Activated naive CD4-positive, alpha-beta T cell treated with anti-CD3 and anti-CD28 coated beads, Interleukin-2, amount 10 ng/mL, durations not matched to agents 7 days and 5 days (primary cell): ENCODE data around the gene NUDT22.

ENCODE experiments used
- CTCF ChIA-PET: fragments of 350-600 bp; sonication (Branson Sonifier 250); formaldehyde crosslinking; loops from one replicate; lab custom pipeline; 2021; ENCODE audit warnings: antibody characterized with exemption; lab: Charles Lee
- DNase-seq: peaks from one replicate; pipeline ENCODE4 v3.0.0-alpha.2; 2020
- H3K27ac Mint-ChIP-seq: one replicate; pipeline ENCODE4 v1.8.0; 2021; ENCODE audit warnings: mild to moderate bottlenecking, moderate library complexity, mixed read lengths
- H3K27me3 Mint-ChIP-seq: one replicate; pipeline ENCODE4 v1.8.0; 2021; ENCODE audit warnings: mild to moderate bottlenecking, mixed read lengths
- H3K36me3 Mint-ChIP-seq: one replicate; pipeline ENCODE4 v1.8.0; 2021; ENCODE audit warnings: mixed read lengths
- H3K4me1 Mint-ChIP-seq: one replicate; pipeline ENCODE4 v1.8.0; 2021; ENCODE audit warnings: mixed read lengths
- H3K4me3 Mint-ChIP-seq: one replicate; pipeline ENCODE4 v1.8.0; 2021; ENCODE audit warnings: mild to moderate bottlenecking, moderate library complexity, mixed read lengths
- H3K9me3 Mint-ChIP-seq: one replicate; pipeline ENCODE4 v1.8.0; 2021; ENCODE audit warnings: mixed read lengths

NUDT22 gene

GRCh38 chr11:64278576-64279190 is 52.6 kb downstream of the NUDT22 start:
- CTCF ChIA-PET = no interaction called here
- Mint-ChIP-seq H3K9me3 (no peaks in the 10 kb centered on the region), H3K27ac (no peak overlapping the region), H3K36me3 (peaks cover 15% of the 10 kb centered on the region), H3K27me3 (no peaks in the 10 kb centered on the region), H3K4me1 (peaks cover 15% of the 10 kb centered on the region), H3K4me3 (no peak overlapping the region)
- DNase-seq = no peak
